ENCODE results near the gene VPS37C.

Gene VPS37C

GRCh38 chr11:61128947-61129638 is 32.1 kb downstream of the VPS37C start:
- H3K27ac ChIP-seq (ENCODE audit: low read length): no peak overlapping the region
- peaks cover 4% of the 10 kb centered on the region for H3K36me3 ChIP-seq (ENCODE audit: control insufficient read depth, low read depth, low read length)
- H3K27me3 ChIP-seq (ENCODE audit: control insufficient read depth, insufficient read depth, low read length): no peaks in the 10 kb centered on the region
- H3K4me3 ChIP-seq (ENCODE audit: low read length): no peak overlapping the region
- no peaks in the 10 kb centered on the region for H3K9me3 ChIP-seq (ENCODE audit: control insufficient read depth, low read depth, low read length)
- H3K9ac ChIP-seq (ENCODE audit: low read length): no peak overlapping the region
- H3K4me1 ChIP-seq (ENCODE audit: control insufficient read depth, low read depth, low read length): peaks cover 7% of the 10 kb centered on the region

- Histone ChIP-seq H3K4me1 (ENCODE audit: control insufficient read depth, low read depth, low read length) (peaks cover 7% of the 10 kb centered on the region), H3K36me3 (ENCODE audit: control insufficient read depth, low read depth, low read length) (peaks cover 4% of the 10 kb centered on the region), H3K9me3 (ENCODE audit: control insufficient read depth, low read depth, low read length) (no peaks in the 10 kb centered on the region)
Observed at GRCh38 chr11:61127991-61128390, 33.2 kb downstream of the VPS37C start.

GRCh38 chr11:61126256-61126655 is 35.0 kb downstream of the VPS37C start:
- Histone ChIP-seq H3K27ac (ENCODE audit: low read length) (no peak overlapping the region), H3K4me3 (ENCODE audit: low read length) (no peak overlapping the region), H3K27me3 (ENCODE audit: control insufficient read depth, insufficient read depth, low read length) (no peaks in the 10 kb centered on the region), H3K4me1 (ENCODE audit: control insufficient read depth, low read depth, low read length) (peaks cover 7% of the 10 kb centered on the region), H3K9me3 (ENCODE audit: control insufficient read depth, low read depth, low read length) (no peaks in the 10 kb centered on the region), H3K9ac (ENCODE audit: low read length) (no peak overlapping the region), H3K36me3 (ENCODE audit: control insufficient read depth, low read depth, low read length) (no peaks in the 10 kb centered on the region)

More at GRCh38 chr11:61127991-61128390, 33.2 kb downstream of the VPS37C start:
- no peak overlapping the region for H3K27ac ChIP-seq (ENCODE audit: low read length)
- no peak overlapping the region for H3K4me3 ChIP-seq (ENCODE audit: low read length)
- H3K27me3 ChIP-seq (ENCODE audit: control insufficient read depth, insufficient read depth, low read length): no peaks in the 10 kb centered on the region
- no peak overlapping the region for H3K9ac ChIP-seq (ENCODE audit: low read length)

GRCh38 chr11:61125310-61125684 is 35.9 kb downstream of the VPS37C start:
- Histone ChIP-seq H3K4me3 (ENCODE audit: low read length) (no peak overlapping the region), H3K4me1 (ENCODE audit: control insufficient read depth, low read depth, low read length) (peaks cover 7% of the 10 kb centered on the region), H3K9ac (ENCODE audit: low read length) (no peak overlapping the region), H3K27me3 (ENCODE audit: control insufficient read depth, insufficient read depth, low read length) (no peaks in the 10 kb centered on the region), H3K36me3 (ENCODE audit: control insufficient read depth, low read depth, low read length) (no peaks in the 10 kb centered on the region), H3K27ac (ENCODE audit: low read length) (no peak overlapping the region), H3K9me3 (ENCODE audit: control insufficient read depth, low read depth, low read length) (no peaks in the 10 kb centered on the region)

GRCh38 chr11:61124574-61125309 is 36.5 kb downstream of the VPS37C start:
- peaks cover 5% of the 10 kb centered on the region for H3K4me1 ChIP-seq (ENCODE audit: control insufficient read depth, low read depth, low read length)
- no peak overlapping the region for H3K4me3 ChIP-seq (ENCODE audit: low read length)
- no peaks in the 10 kb centered on the region for H3K36me3 ChIP-seq (ENCODE audit: control insufficient read depth, low read depth, low read length)
- H3K9ac ChIP-seq (ENCODE audit: low read length): no peak overlapping the region
- no peak overlapping the region for H3K27ac ChIP-seq (ENCODE audit: low read length)
- no peaks in the 10 kb centered on the region for H3K9me3 ChIP-seq (ENCODE audit: control insufficient read depth, low read depth, low read length)
- H3K27me3 ChIP-seq (ENCODE audit: control insufficient read depth, insufficient read depth, low read length): no peaks in the 10 kb centered on the region

GRCh38 chr11:61123775-61124571 is 37.3 kb downstream of the VPS37C start:
- Histone ChIP-seq H3K4me1 (ENCODE audit: control insufficient read depth, low read depth, low read length) (no peaks in the 10 kb centered on the region), H3K36me3 (ENCODE audit: control insufficient read depth, low read depth, low read length) (no peaks in the 10 kb centered on the region), H3K9me3 (ENCODE audit: control insufficient read depth, low read depth, low read length) (no peaks in the 10 kb centered on the region), H3K4me3 (ENCODE audit: low read length) (no peak overlapping the region), H3K27ac (ENCODE audit: low read length) (no peak overlapping the region), H3K27me3 (ENCODE audit: control insufficient read depth, insufficient read depth, low read length) (no peaks in the 10 kb centered on the region), H3K9ac (ENCODE audit: low read length) (no peak overlapping the region)

- Histone ChIP-seq H3K4me1 (ENCODE audit: control insufficient read depth, low read depth, low read length) (no peaks in the 10 kb centered on the region), H3K9ac (ENCODE audit: low read length) (no peak overlapping the region), H3K27ac (ENCODE audit: low read length) (no peak overlapping the region), H3K4me3 (ENCODE audit: low read length) (no peak overlapping the region), H3K27me3 (ENCODE audit: control insufficient read depth, insufficient read depth, low read length) (no peaks in the 10 kb centered on the region), H3K9me3 (ENCODE audit: control insufficient read depth, low read depth, low read length) (no peaks in the 10 kb centered on the region), H3K36me3 (ENCODE audit: control insufficient read depth, low read depth, low read length) (no peaks in the 10 kb centered on the region)
Observed at GRCh38 chr11:61122761-61123160, 38.5 kb downstream of the VPS37C start.

GRCh38 chr11:61121917-61122316 is 39.3 kb downstream of the VPS37C start:
- no peak overlapping the region for H3K27ac ChIP-seq (ENCODE audit: low read length)
- H3K27me3 ChIP-seq (ENCODE audit: control insufficient read depth, insufficient read depth, low read length): no peaks in the 10 kb centered on the region
- no peak overlapping the region for H3K4me3 ChIP-seq (ENCODE audit: low read length)
- no peaks in the 10 kb centered on the region for H3K9me3 ChIP-seq (ENCODE audit: control insufficient read depth, low read depth, low read length)
- H3K4me1 ChIP-seq (ENCODE audit: control insufficient read depth, low read depth, low read length): no peaks in the 10 kb centered on the region
- H3K9ac ChIP-seq (ENCODE audit: low read length): no peak overlapping the region
- no peaks in the 10 kb centered on the region for H3K36me3 ChIP-seq (ENCODE audit: control insufficient read depth, low read depth, low read length)

GRCh38 chr11:61121192-61121831 is 39.9 kb downstream of the VPS37C start:
- no peak overlapping the region for H3K27ac ChIP-seq (ENCODE audit: low read length)
- H3K9ac ChIP-seq (ENCODE audit: low read length): no peak overlapping the region
- no peaks in the 10 kb centered on the region for H3K27me3 ChIP-seq (ENCODE audit: control insufficient read depth, insufficient read depth, low read length)
- H3K4me1 ChIP-seq (ENCODE audit: control insufficient read depth, low read depth, low read length): no peaks in the 10 kb centered on the region
- H3K36me3 ChIP-seq (ENCODE audit: control insufficient read depth, low read depth, low read length): no peaks in the 10 kb centered on the region
- H3K9me3 ChIP-seq (ENCODE audit: control insufficient read depth, low read depth, low read length): no peaks in the 10 kb centered on the region
- no peak overlapping the region for H3K4me3 ChIP-seq (ENCODE audit: low read length)

- H3K9me3 ChIP-seq (ENCODE audit: control insufficient read depth, low read depth, low read length): no peaks in the 10 kb centered on the region
- no peaks in the 10 kb centered on the region for H3K4me1 ChIP-seq (ENCODE audit: control insufficient read depth, low read depth, low read length)
- H3K27me3 ChIP-seq (ENCODE audit: control insufficient read depth, insufficient read depth, low read length): no peaks in the 10 kb centered on the region
- H3K9ac ChIP-seq (ENCODE audit: low read length): no peak overlapping the region
- no peak overlapping the region for H3K27ac ChIP-seq (ENCODE audit: low read length)
- no peaks in the 10 kb centered on the region for H3K36me3 ChIP-seq (ENCODE audit: control insufficient read depth, low read depth, low read length)
- no peak overlapping the region for H3K4me3 ChIP-seq (ENCODE audit: low read length)
Observed at GRCh38 chr11:61120706-61121191, 40.5 kb downstream of the VPS37C start.

GRCh38 chr11:61120099-61120705 is 41.0 kb downstream of the VPS37C start:
- no peak overlapping the region for H3K9ac ChIP-seq (ENCODE audit: low read length)
- no peaks in the 10 kb centered on the region for H3K36me3 ChIP-seq (ENCODE audit: control insufficient read depth, low read depth, low read length)
- no peaks in the 10 kb centered on the region for H3K27me3 ChIP-seq (ENCODE audit: control insufficient read depth, insufficient read depth, low read length)
- no peak overlapping the region for H3K27ac ChIP-seq (ENCODE audit: low read length)
- no peak overlapping the region for H3K4me3 ChIP-seq (ENCODE audit: low read length)
- no peaks in the 10 kb centered on the region for H3K9me3 ChIP-seq (ENCODE audit: control insufficient read depth, low read depth, low read length)
- H3K4me1 ChIP-seq (ENCODE audit: control insufficient read depth, low read depth, low read length): no peaks in the 10 kb centered on the region

Measured in iPS-18a (cell line).